SKM-1 (cell line): Measurements from ENCODE around the gene DISP2.

Experiments used
- DNase-seq: peaks from one replicate; lab custom pipeline; 2025; ENCODE audit not compliant: unreplicated experiment; lab: John Stamatoyannopoulos, UW

Gene DISP2

GRCh38 chr15:40328176-40328575 is 29.8 kb upstream of the DISP2 start:
- DNase-seq: no peak

DNA sequence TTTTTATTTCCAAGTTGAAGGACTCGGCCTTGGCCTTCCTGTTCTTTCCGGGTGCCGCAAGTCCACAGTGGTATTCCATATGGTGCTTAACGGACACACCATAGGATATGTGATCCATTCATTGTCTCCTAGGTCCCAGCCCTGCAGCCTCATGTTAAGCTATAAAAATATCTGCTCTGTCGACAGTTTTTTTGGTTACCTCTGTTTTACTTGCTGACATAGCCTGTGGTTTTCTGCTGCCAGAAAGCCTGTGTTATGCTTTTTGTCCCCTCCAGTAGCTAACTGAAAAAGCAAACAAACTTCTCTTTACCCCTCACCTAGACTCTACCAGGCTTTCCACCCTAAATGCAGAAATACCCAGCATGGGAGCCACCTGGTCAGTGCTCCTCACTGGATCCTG is 29.3 kb upstream of the DISP2 start:
- DNase-seq: no peak

- DNase-seq: no peak
These were observed 28.2 kb upstream of the DISP2 start for GRCh38 chr15:40329804-40330203.

DNA sequence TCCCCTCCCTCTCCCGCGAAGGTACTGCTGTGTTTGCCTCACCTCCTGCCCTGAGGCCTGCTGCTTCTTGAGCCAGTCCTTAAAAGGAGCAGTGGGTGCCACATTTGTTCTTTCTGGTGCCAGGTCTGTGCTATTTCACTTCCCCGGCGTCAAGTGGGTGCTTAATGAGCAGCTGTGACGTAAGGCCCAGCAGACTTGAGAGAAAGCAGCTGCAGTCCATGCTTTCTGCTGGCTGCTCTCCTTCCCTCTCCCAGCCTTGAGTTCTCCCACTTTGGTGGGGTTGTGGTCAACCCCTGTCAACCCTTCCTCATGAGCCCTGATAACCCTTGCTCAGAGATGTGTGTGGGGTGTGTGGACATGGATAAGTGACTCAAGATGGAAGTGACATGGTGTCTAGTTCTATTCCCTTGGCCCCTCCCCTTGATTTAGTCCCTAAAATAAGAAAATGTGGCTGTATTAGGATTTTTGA is 27.6 kb upstream of the DISP2 start:
- DNase-seq: no peak

DNA sequence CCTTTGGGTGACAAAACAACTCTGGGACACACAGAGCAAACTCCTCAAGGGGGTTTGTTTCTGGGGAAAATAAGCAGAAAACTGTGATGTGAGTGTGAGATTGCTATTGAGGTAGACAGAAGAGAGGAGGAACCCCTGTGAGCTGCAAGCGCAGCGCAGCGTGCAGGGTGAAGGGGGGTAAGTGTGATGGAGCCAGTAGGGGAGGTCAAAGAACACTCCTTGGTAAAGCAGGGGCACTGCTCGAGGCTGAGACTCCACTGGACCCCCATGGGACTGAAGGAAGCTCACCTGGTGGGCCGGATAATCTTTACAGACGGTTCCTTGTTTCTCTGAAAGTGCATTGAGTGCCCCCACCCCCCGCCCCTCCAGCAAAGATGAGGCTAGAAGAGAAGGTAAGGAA is 27.0 kb upstream of the DISP2 start:
- DNase-seq: no peak

GRCh38 chr15:40331637-40332036 is 26.4 kb upstream of the DISP2 start:
- no peak for DNase-seq

DNA sequence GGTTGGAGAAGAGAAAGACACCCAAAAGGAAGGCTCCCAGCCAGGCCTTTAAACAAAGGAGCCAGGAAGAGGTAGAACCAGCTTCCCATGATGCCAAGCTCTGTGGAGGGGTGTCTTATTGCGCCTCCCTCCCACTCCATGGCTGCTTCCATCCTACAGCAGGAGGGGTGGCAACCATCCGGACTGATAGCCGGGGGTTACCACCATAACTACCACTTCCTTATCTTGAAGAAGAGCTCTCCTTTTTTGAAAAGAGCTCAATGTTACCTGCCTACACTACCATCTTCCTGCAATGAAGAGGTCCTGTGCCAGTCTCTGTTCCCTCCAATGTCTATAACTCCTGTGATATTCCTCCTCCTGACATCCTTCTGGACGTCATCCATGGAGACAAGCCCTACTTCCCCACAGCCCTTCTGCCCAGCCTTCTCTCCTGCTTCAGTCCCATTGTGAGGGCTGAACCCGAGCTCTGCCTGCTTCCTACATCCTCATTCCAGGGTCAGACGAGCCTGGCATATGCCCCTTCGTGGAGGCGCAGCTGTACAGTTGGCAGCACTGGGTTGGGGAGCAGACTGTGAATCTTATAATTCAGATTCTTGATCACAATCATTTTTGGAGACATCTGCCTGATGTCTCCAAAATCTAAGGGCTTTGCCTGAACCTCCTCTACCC is 25.8 kb upstream of the DISP2 start:
- DNase-seq: no peak

DNA sequence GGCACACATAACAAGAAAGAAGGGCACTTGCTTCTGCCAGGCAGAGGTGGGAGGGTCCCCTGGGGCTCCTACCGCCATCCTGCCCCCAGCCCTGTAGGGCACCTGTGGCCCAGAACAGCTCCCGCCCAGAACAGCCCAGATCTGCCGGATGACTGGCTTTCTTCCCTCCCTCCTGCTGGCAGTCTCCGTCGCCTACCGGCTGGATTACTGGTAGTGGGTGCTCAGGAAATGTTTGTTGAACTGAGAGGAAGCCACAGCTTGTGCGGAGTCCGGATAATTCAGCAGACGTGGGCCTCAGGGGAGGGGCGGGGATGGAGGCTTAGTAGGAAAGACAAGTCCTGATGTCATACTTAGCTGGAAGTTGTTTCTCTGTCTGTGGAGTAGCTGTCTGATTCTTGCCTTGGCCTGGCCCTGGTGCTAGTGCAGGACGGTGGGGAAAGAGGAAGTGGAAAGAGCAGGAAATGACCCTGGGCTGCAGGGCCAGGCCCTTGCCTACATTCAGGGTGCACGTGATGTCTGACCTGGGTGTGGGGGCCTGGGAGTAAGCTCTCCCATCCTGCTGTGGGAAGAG is 24.0 kb upstream of the DISP2 start:
- peak; percentile 89 for DNase-seq

DNA sequence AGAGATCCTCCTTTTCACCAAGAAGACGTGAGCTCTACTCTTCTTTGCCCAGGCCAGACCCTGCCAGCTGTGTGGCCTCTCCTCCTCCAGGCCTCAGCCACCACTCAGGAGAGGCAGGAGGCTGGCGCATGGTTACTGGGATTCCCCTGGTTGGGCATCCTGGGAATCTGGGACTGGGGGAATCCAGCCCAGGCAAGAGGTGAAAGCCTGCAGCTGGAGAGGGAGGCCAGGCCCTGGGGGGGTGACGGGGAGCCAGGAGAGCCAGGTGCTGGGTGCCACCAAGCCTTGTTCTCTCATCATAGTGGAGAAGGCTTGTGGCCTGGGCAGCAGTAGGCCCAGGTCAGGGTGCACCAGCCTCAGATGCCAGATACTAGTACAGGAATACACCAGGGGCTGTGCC is 23.5 kb upstream of the DISP2 start:
- no peak for DNase-seq

DNA sequence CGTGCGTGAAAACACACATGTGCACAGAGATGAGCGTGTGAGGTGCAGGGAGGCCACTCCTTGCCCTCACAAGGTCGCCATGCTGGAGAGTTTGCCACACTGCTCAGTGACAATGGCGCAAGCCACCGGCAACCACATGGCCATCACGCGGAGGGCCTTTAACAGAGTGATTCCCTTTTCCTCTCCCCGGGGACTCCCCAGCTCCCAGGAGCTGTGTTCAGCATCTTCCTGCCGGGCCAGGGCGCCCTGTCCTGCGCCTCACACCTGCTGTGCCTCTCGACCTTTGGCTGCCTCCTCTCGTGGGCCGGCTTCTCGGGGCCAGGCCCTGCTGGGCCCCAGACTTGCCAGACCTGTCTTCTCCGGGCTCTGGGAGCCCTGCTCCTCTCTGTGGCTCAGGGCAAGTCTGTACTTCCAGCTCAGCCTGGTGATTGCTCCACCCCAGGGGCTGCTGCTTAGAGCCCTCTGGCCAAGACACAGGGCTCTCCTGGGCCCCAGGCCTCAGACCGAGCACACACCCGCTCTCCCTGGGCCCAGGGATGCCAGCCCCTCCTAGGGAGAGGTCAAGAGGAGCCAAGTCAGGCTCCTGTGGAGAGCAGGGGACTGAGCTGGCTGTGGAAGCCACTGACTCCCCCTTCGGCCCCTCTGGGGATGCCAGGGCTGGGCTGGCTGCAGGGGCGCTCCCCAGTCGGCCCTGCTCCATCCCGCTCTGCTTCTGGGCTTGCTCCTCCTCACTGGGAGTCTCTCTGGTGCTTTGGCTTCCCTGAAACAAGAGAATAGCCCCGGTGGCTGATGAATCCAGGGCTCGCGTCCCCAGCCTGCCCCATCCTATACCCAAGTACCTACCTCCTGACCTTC is 22.9 kb upstream of the DISP2 start:
- DNase-seq: no peak

DNA sequence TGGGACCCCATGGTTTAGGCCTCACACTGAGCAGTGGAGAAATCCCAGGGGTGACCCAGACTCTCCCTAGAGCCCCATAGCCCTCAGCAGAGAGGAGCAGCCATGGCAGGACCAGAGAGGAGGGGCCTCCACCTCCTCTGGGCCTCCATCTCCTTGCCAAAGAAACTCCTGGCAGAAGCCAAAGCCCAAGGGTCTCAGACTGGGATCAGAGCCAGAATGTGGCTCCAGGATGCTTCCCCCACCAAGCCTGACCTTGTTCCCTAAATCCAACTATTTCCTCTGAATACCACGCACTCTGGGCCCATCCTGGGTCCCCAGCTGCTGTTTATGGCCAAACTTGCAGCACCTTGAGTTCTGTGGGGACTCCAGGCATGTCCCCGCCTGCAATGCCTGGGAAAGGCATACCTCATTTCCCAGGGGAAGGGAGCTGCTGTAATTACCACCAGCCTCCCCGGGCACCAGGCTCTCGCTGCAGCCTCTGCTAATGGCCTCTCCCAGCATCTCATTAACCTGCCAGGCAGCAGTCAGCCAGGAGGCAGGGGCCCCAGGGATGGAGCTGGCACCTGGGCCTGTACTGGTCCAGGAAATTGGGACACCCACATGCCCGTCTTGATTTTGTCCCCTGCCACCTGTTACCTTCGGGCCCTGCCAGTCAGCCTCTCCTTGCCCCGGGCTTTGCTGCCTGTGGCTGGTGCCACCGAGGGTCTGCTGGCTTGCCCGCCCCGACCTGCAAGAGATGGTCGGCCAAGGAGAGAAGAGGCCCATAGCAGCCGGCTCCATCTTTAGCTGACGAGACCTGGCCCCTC is 21.9 kb upstream of the DISP2 start:
- no peak for DNase-seq

GRCh38 chr15:40336744-40337122 is 21.3 kb upstream of the DISP2 start:
- peak; percentile 33 for DNase-seq

DNA sequence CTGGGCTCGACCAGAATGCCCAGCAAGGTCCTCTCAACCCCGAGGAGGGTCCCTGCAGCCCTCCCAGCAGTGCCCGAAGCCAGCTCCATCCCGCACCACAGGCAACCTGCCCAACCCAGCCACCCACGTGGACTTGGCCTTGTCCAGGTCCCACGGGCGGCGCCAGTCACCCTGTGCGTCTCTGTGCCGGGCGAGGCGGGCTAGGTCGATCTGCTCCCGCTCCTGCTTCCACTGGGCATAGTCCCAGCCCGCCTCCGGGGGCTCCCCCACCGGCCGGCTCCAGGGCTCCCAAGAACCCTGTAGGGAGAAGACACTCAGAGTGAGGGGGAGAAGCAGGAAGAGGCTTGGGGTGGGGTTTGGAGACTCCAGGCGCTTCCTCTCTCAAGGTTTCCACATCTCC is 20.4 kb upstream of the DISP2 start:
- DNase-seq: no peak

- peak; percentile 25 for DNase-seq
These were observed 19.9 kb upstream of the DISP2 start for GRCh38 chr15:40338041-40338657.

DNA sequence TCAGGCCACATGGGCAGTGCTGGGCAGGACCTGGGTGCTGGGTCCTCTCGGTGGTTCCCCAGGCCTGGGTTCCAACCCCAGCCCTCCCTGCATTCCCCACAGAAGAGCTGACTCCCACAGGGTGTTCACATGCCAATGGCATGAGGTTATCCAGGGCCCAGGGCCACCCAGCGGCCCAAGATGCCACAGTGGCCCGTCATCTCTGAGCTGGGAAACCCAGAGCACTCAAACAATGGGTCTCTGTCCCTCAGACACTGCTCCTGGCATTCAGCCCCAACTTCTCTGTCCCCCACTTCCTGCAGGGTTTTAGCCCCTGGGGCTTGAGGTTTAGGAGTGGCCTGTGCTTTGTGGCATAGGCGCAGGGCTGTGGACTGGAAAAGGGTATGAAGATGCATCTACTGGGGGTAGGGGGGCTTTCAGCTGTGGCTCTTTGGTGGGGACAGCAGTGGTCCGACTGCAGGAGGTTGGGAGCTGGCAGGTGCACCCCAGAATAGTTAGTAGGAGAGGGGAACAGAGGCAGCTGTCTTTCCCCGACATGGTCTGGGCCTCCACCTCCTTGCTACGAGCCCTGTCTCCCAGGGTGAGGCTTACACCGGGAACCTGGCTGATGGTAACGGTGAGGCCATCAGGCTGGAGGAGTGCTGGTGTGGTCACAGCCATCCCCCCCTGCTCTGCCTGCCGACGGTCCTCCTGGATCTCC is 18.9 kb upstream of the DISP2 start:
- DNase-seq: no peak

- DNase-seq: no peak
These were observed 18.4 kb upstream of the DISP2 start for GRCh38 chr15:40339621-40339945.

DNA sequence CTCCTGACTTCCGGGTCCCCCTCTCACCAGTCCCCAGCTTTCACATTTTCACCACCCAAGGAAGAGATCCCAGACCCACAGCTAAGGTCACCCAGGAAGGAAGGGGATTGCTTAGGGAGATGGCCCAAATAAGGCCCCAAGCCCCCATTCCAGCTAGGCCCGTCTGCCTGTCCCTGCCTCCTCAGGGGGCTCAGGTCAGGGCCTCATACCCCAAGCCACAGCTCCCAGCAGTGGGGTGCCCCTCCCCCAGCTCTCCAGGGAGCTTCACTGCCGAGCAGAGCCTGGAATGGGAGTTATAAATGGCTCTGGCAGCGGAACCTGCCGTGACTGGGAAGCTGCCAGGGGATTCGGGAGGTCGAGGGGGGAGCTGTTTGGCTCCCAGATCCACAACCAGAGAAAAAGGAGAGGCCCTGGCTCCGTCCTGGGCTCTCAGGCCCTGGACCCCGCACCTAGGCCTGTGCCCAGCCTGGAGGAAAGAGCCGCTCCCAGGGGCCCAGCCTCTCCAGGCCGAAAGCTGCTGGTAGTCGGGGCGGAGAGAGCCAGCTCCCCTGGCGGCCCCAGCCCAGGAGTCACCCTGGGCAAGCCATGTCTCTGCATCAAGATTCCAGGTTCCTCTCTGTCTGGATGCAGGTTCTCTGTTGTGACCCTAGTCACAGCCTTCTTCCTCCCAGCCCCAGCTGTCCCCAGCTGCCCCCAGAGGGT is 17.8 kb upstream of the DISP2 start:
- DNase-seq: no peak

DNA sequence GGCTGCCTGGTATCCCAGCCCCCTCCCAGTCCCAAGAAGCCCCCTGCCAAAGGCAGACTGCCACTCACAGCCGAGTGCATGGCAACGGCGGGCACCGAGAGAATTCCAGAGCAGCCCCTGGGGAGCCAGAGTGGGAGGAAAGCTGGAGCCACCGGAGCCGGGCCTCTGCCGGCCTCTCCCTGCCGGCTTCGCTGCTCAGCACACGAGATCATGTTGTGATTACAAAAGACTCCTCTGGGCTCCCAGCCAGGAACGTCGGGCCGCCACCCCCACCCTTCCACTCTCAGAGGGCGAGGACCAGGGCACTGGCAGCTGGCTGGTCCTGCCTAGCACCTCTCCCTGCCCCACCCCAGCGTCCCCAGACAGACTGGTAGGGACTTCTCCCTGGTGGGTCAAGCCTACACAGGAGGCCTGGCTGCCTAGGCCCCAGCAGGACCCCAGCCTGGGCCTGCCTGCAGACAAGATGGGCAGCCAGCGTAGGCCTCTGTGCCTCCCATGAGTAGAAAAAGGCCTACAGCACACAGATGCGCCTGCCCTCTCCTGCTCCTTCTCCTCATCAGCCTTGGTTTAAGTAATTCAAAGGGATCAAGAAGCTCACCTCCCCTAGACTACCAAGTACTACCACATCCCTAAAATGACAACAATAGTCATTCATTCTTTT is 17.1 kb upstream of the DISP2 start, which contains the start of gene CCDC9B:
TSS of gene CCDC9B (minus strand) at position 200 of the 661 bp plus-strand sequence. CDS start at position 80, 120 bp downstream.
- peak; percentile 21 for DNase-seq
